GM21367 (cell line): Measurements from ENCODE around the gene PXDC1.

Experiments used
- ATAC-seq: cut with Tn5 transposase; IDR thresholded peaks from one replicate; pipeline ENCODE4 v1.9.1; 2021; ENCODE audit not compliant: unreplicated experiment

The PXDC1 gene

DNA sequence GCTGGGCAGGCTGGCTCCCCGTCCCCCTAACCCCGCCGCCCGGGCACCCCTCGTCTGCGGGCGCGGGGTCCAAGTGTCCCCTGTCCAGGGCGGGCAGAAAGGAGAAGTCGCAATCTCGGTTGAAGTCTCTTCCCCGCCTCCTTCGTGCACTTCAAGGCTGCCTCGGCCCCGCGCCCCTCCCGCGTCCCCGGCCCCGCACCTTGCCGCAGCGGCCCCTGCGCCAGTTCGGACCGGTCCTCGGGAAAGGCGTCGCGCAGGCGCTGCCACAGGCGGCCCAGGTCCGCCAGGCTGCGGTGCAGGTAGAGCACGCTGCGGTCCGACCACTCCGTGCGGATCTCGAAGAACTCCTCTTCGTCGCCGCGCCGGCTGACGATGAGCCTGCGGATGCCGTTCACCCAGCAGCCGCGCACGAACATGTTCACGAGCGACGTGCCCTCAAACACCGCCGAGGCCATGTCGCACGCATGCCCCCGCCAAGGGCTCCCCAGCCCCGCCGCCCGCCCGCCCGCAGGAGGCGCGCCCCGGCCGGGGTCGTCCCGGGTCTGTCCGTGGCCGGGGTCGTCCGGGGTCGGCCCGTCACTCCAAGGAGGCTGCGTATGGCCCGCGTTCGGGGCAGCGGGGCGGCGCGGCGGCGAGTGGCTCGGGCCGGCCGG lies at the start of gene PXDC1:
Gene PXDC1 (minus strand): TSS at position 637 of the 653 bp plus-strand sequence. CDS start 182 bp downstream, at position 455.
- ATAC-seq: peak; percentile 8

- no peak for ATAC-seq
Observed at GRCh38 chr6:3800850-3801591, 49.5 kb upstream of the PXDC1 start.

- no peak for ATAC-seq
Observed at GRCh38 chr6:3799719-3800118, 48.2 kb upstream of the PXDC1 start.

GRCh38 chr6:3798055-3798919 lies 46.8 kb upstream of the PXDC1 start:
- no peak for ATAC-seq

GRCh38 chr6:3797231-3798054 lies 45.9 kb upstream of the PXDC1 start:
- ATAC-seq: no peak

- no peak for ATAC-seq
Observed at GRCh38 chr6:3796719-3797041, 45.2 kb upstream of the PXDC1 start.

DNA sequence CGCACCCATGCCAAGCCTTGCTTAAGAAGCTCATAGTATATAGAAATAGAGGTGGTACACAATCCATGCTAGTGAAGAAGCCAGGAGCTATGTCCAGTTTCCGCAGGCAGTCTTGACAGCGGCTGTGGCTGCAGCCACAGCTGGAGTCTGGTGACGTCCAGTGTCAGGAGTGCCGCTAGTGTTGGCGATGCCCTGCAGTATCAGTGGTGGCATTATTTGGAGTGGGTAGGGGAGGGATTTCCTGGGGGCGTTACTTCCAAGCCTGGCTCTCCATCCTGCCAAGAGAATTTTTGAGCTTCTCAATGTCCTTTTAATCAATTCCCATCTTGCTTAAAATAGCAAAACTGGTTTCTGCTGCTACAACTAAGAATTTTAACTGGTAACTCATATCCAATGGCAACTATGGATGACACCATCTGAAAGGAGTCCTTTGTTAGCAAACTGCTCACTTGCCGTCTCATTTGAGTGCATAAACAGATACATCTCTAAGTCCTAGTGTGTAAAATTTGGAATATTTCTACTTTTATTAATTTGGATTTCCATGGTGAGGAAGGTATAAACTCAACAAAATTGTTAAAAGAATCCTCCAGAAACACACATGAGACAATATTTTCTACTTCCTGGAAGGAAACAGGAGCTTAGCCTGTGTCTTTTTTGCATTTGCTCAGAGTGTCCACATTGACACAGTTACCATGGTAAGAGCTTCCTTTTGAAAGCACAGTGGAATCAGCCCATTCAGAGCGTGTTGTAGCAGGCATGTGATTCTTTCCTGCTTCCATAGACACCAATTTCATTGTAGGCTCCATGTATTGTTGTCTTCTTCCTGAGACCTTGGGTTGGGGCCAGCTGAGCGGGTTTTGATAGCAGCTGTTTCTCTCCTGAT lies 44.6 kb upstream of the PXDC1 start:
- ATAC-seq: no peak

GRCh38 chr6:3794092-3794491 lies 42.6 kb upstream of the PXDC1 start:
- ATAC-seq: peak; percentile 75

GRCh38 chr6:3793545-3793944 lies 42.0 kb upstream of the PXDC1 start:
- no peak for ATAC-seq

GRCh38 chr6:3791526-3792203 lies 40.2 kb upstream of the PXDC1 start:
- no peak for ATAC-seq

GRCh38 chr6:3789896-3790558 lies 38.5 kb upstream of the PXDC1 start:
- ATAC-seq: no peak

GRCh38 chr6:3789018-3789895 lies 37.7 kb upstream of the PXDC1 start:
- no peak for ATAC-seq

DNA sequence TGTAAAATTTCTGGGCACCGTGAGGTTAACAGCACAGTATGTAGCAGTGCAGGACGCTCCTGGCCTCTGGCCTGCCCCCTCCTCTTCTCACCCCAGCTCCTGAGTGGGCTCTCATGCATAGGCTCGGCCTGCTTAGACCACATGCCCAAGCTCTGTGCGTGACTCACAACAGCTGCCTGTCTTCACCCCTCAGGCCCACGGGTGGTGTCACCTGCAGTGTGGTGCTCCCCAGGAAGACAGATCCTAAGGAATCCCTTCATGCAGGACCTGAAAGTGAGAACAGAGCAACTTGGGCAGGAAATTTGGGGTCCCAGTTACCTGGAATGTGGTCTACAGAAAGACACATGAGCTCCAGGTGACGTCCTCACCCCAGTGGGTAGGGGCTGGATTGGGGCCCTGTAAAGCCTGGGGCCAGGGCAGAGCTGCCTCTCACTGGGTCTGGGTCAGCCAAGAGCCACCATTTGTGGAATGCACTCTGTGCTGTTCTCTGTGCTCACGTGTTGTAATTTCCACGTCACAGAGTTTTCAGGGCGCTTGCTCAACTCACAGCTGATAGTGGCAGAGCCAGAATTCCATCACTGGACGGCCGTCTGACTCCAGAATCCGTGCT lies 37.0 kb upstream of the PXDC1 start:
- ATAC-seq: no peak

DNA sequence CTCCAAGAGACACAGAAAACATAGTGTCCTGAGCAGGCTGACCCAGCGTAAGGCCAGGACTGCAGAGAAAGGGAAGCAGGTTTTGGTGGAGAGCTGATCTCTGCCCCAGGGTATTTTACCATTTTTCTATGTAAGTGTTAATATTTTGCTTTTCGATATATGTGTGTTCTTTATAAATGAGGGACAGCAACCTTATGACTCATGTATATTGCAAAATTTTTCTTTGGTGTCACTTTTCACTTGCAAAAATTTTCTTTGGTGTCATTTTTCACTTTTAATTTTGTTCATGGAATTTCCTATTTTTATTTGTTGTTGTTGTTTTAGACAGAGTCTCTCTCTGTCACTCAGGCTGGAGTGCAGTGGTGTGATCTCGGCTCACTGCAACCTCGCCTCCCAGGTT lies 34.6 kb upstream of the PXDC1 start:
- no peak for ATAC-seq

- ATAC-seq: no peak
Observed at GRCh38 chr6:3785745-3786098, 34.2 kb upstream of the PXDC1 start.

- no peak for ATAC-seq
Observed at GRCh38 chr6:3784885-3785744, 33.6 kb upstream of the PXDC1 start.

GRCh38 chr6:3784423-3784822 lies 32.9 kb upstream of the PXDC1 start:
- ATAC-seq: no peak
